BLaER1 (cell line): ENCODE measurements around the gene SUDS3.
A peak's percentile ranks its signal among the peaks of the same experiment; 100 is the strongest.

Experiments used
- H3K27ac ChIP-seq: shearing (Covaris generic); formaldehyde crosslinking; 2 replicates; pipeline ENCODE4 v1.8.1; 2022
- H3K27me3 ChIP-seq: shearing (Covaris generic); formaldehyde crosslinking; 2 replicates; pipeline ENCODE4 v1.8.1; 2022
- H3K36me3 ChIP-seq: shearing (Covaris generic); formaldehyde crosslinking; 2 replicates; pipeline ENCODE4 v1.8.1; 2022
- H3K4me1 ChIP-seq: shearing (Covaris generic); formaldehyde crosslinking; 2 replicates; pipeline ENCODE4 v1.8.1; 2022
- H3K4me2 ChIP-seq: shearing (Covaris generic); formaldehyde crosslinking; 2 replicates; pipeline ENCODE4 v1.8.1; 2022
- H3K4me3 ChIP-seq: shearing (Covaris generic); formaldehyde crosslinking; 2 replicates; pipeline ENCODE4 v1.8.1; 2022
- H3K9ac ChIP-seq: shearing (Covaris generic); formaldehyde crosslinking; 2 replicates; pipeline ENCODE4 v1.8.1; 2022
- H3K9me3 ChIP-seq: shearing (Covaris generic); formaldehyde crosslinking; 2 replicates; pipeline ENCODE4 v1.8.1; 2022
- H4K20me1 ChIP-seq: shearing (Covaris generic); formaldehyde crosslinking; 2 replicates; pipeline ENCODE4 v1.8.1; 2022
- Cebpa-rat ChIP-seq: shearing (Covaris generic); IDR thresholded peaks from 2 replicates; pipeline ENCODE4 v1.8.1; 2022

The SUDS3 gene

GRCh38 chr12:118354903-118355302 is 21.5 kb upstream of the SUDS3 start:
- Histone ChIP-seq H4K20me1 (no peaks in the 10 kb centered on the region), H3K9ac (no peak overlapping the region), H3K9me3 (peaks cover 42% of the 10 kb centered on the region), H3K27ac (no peak overlapping the region), H3K36me3 (peaks cover 35% of the 10 kb centered on the region), H3K4me1 (peaks cover 52% of the 10 kb centered on the region), H3K4me3 (peak overlapping the region; percentile 42; the same call in 1 of the 2 replicates), H3K4me2 (peak overlapping the region; percentile 90), H3K27me3 (no peaks in the 10 kb centered on the region)
- no peak for TF ChIP-seq Cebpa-rat

- H4K20me1 ChIP-seq, result no peaks in the 10 kb centered on the region
- H3K9ac ChIP-seq, result no peak overlapping the region
- no peak for TF ChIP-seq Cebpa-rat
- peaks cover 41% of the 10 kb centered on the region for H3K9me3 ChIP-seq
- peak overlapping the region; percentile 90 for H3K4me2 ChIP-seq
- no peak overlapping the region for H3K4me3 ChIP-seq
- no peaks in the 10 kb centered on the region for H3K27me3 ChIP-seq
- H3K36me3 ChIP-seq, result peaks cover 34% of the 10 kb centered on the region
- peak overlapping the region; percentile 32; the same call in 1 of the 2 replicates for H3K27ac ChIP-seq
- H3K4me1 ChIP-seq, result peaks cover 53% of the 10 kb centered on the region
These were observed 20.5 kb upstream of the SUDS3 start for GRCh38 chr12:118355843-118356242.

GRCh38 chr12:118356809-118357256 is 19.5 kb upstream of the SUDS3 start:
- Histone ChIP-seq H3K27me3 (no peaks in the 10 kb centered on the region), H3K27ac (peak overlapping the region; percentile 61), H3K4me1 (peaks cover 53% of the 10 kb centered on the region), H3K9ac (peak overlapping the region; percentile 29), H3K36me3 (peaks cover 27% of the 10 kb centered on the region), H3K9me3 (peaks cover 35% of the 10 kb centered on the region), H3K4me3 (peak overlapping the region; percentile 69; the same call in 1 of the 2 replicates), H3K4me2 (peak overlapping the region; percentile 90), H4K20me1 (no peaks in the 10 kb centered on the region)
- TF ChIP-seq Cebpa-rat, result no peak; the same call in 1 of the 2 replicates

- peaks cover 21% of the 10 kb centered on the region for H3K36me3 ChIP-seq
- no peaks in the 10 kb centered on the region for H3K27me3 ChIP-seq
- H3K9me3 ChIP-seq, result peaks cover 29% of the 10 kb centered on the region
- peak overlapping the region; percentile 90 for H3K4me2 ChIP-seq
- H3K9ac ChIP-seq, result peak overlapping the region; percentile 29; the same call in 1 of the 2 replicates
- peak overlapping the region; percentile 61 for H3K27ac ChIP-seq
- TF ChIP-seq Cebpa-rat, result no peak; the same call in 1 of the 2 replicates
- H3K4me1 ChIP-seq, result peaks cover 53% of the 10 kb centered on the region
- H3K4me3 ChIP-seq, result peak overlapping the region; percentile 69
- H4K20me1 ChIP-seq, result no peaks in the 10 kb centered on the region
These were observed 18.9 kb upstream of the SUDS3 start for GRCh38 chr12:118357257-118358007.

- Histone ChIP-seq H3K36me3 (peaks cover 16% of the 10 kb centered on the region), H3K4me2 (peak overlapping the region; percentile 90), H3K9me3 (peaks cover 23% of the 10 kb centered on the region), H3K9ac (0 out of 2 replicates have a peak overlapping the region, but pooled peaks have one; percentile 82), H3K27ac (peak overlapping the region; percentile 82), H3K4me3 (peak overlapping the region; percentile 69), H4K20me1 (no peaks in the 10 kb centered on the region), H3K4me1 (peaks cover 53% of the 10 kb centered on the region), H3K27me3 (no peaks in the 10 kb centered on the region)
- no peak for TF ChIP-seq Cebpa-rat
These were observed 18.4 kb upstream of the SUDS3 start for GRCh38 chr12:118358008-118358359.

- H4K20me1 ChIP-seq, result no peaks in the 10 kb centered on the region
- peak overlapping the region; percentile 82 for H3K27ac ChIP-seq
- TF ChIP-seq Cebpa-rat, result no peak
- H3K4me2 ChIP-seq, result peak overlapping the region; percentile 90
- H3K9ac ChIP-seq, result peak overlapping the region; percentile 82
- no peaks in the 10 kb centered on the region for H3K27me3 ChIP-seq
- H3K9me3 ChIP-seq, result peaks cover 14% of the 10 kb centered on the region
- peaks cover 8% of the 10 kb centered on the region for H3K36me3 ChIP-seq
- peaks cover 53% of the 10 kb centered on the region for H3K4me1 ChIP-seq
- peak overlapping the region; percentile 69 for H3K4me3 ChIP-seq
These were observed 17.5 kb upstream of the SUDS3 start for GRCh38 chr12:118358612-118359540.

- peaks cover 8% of the 10 kb centered on the region for H3K9me3 ChIP-seq
- peaks cover 52% of the 10 kb centered on the region for H3K4me1 ChIP-seq
- H3K27me3 ChIP-seq, result no peaks in the 10 kb centered on the region
- H3K4me3 ChIP-seq, result peak overlapping the region; percentile 69
- H3K4me2 ChIP-seq, result peak overlapping the region; percentile 90
- no peaks in the 10 kb centered on the region for H4K20me1 ChIP-seq
- H3K36me3 ChIP-seq, result peaks cover 2% of the 10 kb centered on the region
- peak overlapping the region; percentile 82 for H3K9ac ChIP-seq
- TF ChIP-seq Cebpa-rat, result no peak
- H3K27ac ChIP-seq, result peak overlapping the region; percentile 82
These were observed 16.8 kb upstream of the SUDS3 start for GRCh38 chr12:118359541-118359915.

GRCh38 chr12:118361092-118361404 is 15.3 kb upstream of the SUDS3 start:
- Histone ChIP-seq H3K9me3 (peaks cover 4% of the 10 kb centered on the region; the same call in 1 of the 2 replicates), H3K4me3 (no peak overlapping the region)

GRCh38 chr12:118361889-118362288 is 14.5 kb upstream of the SUDS3 start:
- H3K27me3 ChIP-seq, result no peaks in the 10 kb centered on the region
- no peak for TF ChIP-seq Cebpa-rat
- no peaks in the 10 kb centered on the region for H3K9me3 ChIP-seq
- H4K20me1 ChIP-seq, result no peaks in the 10 kb centered on the region
- H3K4me2 ChIP-seq, result no peak overlapping the region
- H3K27ac ChIP-seq, result no peak overlapping the region
- H3K4me3 ChIP-seq, result no peak overlapping the region
- no peaks in the 10 kb centered on the region for H3K36me3 ChIP-seq
- H3K4me1 ChIP-seq, result peaks cover 33% of the 10 kb centered on the region
- H3K9ac ChIP-seq, result no peak overlapping the region

More at GRCh38 chr12:118361092-118361404, 15.3 kb upstream of the SUDS3 start:
- H4K20me1 ChIP-seq, result no peaks in the 10 kb centered on the region
- no peak overlapping the region for H3K9ac ChIP-seq
- H3K27me3 ChIP-seq, result no peaks in the 10 kb centered on the region
- H3K4me1 ChIP-seq, result peaks cover 42% of the 10 kb centered on the region
- TF ChIP-seq Cebpa-rat, result no peak
- H3K36me3 ChIP-seq, result no peaks in the 10 kb centered on the region
- H3K27ac ChIP-seq, result no peak overlapping the region
- H3K4me2 ChIP-seq, result no peak overlapping the region
